ENCODE measurements around the gene CCDC13.

GRCh38 chr3:42747581-42747980 is 25.5 kb downstream of the CCDC13 start:
- no peak for TF ChIP-seq FOS (IDR thresholded peaks at IDR 0.05; ENCODE audit: borderline replicate concordance, insufficient read depth, low read length)
- TF ChIP-seq CTCF (IDR thresholded peaks at IDR 0.05; ENCODE audit: extremely low read depth in 1 of 2, insufficient read depth in 1 of 2, low read depth in 1 of 2, low read length in 2 of 2) = no peak
- TF ChIP-seq MYC (IDR thresholded peaks at IDR 0.05; ENCODE audit: low read depth, low read length) = no peak
- no peak for TF ChIP-seq JUN (IDR thresholded peaks at IDR 0.05; ENCODE audit: borderline replicate concordance, insufficient read depth, insufficient read length, low read depth)
- no peak for TF ChIP-seq EZH2 (IDR thresholded peaks at IDR 0.05; ENCODE audit: borderline replicate concordance, low read depth, low read length, severe bottlenecking)
- TF ChIP-seq POLR2A (IDR thresholded peaks at IDR 0.05; ENCODE audit: low read depth, low read length) = no peak
- no peak for TF ChIP-seq POLR2AphosphoS5 (IDR thresholded peaks at IDR 0.05; ENCODE audit: insufficient read depth, low read depth, low read length)

Measured in endothelial cell of umbilical vein (primary cell).